ENCODE data around the gene NPDC1.

NPDC1 gene

GRCh38 chr9:137025517-137025966, 20.4 kb downstream of the NPDC1 start:
- no peak for DNase-seq (ENCODE audit: low read depth)

DNA sequence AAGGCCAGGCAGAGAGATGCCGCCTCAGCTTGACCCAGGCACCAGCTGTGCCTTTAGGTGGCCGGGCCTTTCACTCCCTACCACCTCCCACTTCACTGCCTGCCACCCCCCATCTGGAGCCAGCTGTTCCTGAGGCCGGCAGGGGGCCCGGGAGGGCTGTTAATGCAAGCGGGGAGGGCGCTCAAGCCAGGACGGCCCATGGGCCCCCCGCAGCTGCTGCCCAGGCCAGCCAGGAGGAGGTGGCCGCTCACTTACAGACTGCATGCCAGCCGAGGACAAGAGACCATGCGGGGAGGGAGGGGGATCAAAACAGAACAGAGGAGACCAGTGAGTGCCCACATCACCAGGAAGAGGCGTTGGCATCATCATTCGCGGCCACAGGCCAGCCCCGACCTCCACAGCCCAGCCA, 22.4 kb downstream of the NPDC1 start:
- no peak for DNase-seq (ENCODE audit: low read depth)

DNA sequence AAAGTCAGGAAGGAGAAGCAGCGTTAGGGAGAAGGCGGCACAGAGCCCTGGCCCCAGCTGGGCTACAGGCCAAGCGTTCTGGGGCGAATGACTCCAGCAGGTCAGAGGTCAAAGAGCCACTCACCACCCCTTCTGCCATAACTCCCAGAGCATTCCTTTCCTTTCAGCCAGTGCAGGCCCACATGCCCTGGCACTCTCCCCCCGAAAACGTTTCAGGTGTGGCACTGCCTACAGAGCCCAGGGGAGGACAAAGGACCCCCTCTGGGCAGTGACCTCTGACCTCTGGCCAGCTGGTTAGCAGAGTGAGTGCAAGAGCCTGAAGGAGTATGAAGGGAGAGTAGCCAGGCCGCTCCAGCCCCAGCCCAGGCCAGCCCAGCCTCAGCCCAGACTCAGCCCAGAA, 22.8 kb downstream of the NPDC1 start:
- no peak for DNase-seq (ENCODE audit: low read depth)

- DNase-seq (ENCODE audit: low read depth), result no peak
These were observed 23.3 kb downstream of the NPDC1 start for GRCh38 chr9:137022662-137023008.

GRCh38 chr9:137021979-137022661, 23.9 kb downstream of the NPDC1 start:
- DNase-seq (ENCODE audit: low read depth), result no peak

DNA sequence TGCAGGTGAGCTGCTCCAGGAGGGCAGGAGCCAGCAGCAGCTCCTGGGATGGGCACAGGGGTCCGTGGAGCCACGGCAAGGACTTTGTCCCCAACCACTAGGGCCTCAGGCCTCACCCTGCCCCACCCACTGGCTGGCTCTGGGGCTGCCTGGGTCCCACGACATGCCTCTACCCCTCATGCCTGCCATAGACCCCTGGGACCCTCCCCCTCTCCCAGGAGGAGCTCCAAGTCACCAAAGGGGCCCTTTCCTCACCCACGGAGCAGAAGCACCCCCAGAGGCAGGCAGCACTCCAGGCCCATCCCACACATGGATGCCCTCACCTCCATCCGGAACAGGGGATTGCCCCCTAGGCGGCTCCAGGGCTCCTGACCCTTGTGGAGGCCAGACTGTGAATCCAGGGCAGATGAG, 24.4 kb downstream of the NPDC1 start:
- no peak for DNase-seq (ENCODE audit: low read depth)

DNA sequence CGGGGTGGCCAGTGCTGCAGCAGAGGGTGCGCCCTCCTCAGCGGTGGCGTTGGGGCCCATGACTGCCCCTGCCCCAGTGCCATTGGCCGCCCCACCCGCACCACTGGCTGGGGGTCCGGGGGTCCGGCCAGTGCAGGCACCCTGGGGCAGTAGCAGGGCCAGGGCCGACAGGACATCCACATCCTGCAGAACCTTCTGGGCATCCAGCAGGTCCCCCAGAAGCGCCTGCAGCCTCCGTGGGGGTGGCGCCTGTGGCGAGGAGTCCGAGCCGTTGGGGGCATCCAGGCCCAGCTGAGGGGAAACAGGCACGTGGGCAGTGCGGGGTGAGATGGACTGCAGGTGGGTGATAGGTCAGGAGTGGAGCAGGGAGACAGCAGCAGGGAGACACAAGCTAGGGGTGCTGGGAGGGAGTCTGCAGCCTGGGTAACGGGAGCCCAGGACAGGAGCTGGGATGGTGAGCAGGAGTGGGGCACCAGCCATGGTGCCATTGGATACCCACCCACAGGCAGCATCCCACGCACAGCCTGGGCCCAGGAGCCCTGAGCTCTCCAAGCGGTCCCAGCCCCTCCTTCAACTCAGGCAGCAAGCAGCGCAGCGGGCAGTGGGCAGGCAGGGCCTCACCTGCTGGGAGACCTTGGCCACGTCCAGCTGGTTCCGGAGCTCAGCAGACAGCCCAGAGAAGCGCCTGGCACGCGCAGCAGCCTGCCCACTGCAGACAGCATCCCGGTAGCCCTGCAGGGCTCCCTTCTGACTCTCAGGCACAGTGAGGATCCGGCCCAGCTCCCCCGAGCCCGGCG, 25.0 kb downstream of the NPDC1 start:
- no peak for DNase-seq (ENCODE audit: low read depth)

DNA sequence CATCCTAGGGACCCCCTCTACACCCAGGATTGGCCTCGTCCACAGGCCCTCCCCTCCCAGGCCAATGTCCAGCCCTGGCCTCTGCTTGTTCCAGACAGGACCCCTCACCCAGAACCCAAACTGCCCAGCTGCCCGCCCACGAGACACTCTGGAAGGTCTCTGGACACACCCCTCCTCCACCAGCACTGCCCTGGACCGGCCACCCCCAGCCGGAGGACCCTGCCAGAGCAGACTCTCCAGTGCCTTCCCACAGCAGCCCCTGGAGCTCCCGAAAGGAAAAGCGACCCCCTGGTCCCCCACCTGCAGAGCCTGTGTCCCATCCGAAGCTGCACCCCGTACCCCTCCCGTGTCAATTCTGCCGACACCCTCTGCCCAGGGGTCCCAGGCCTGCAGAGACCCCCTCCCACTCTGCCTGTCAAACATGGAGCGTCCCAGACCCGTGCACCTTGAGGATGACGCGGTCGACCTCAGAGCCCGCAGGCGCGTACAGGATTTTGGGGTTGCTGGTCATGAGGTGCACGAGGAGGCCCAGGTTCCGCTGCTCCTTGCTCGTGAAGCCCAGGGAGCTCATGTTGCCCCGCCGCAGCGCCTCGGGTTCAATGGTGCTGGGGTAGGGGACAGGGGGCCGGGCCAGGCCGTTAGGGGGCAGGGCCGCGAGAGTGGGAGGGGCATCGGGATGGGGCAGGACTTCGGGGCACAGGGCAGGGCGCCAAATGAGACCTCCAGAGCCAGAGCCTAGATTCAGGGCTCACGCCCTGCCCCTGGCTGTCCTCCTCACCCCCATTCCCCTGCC, 25.9 kb downstream of the NPDC1 start:
- DNase-seq (ENCODE audit: low read depth), result no peak

- DNase-seq (ENCODE audit: low read depth), result no peak
These were observed 27.0 kb downstream of the NPDC1 start for GRCh38 chr9:137018761-137019559.

DNA sequence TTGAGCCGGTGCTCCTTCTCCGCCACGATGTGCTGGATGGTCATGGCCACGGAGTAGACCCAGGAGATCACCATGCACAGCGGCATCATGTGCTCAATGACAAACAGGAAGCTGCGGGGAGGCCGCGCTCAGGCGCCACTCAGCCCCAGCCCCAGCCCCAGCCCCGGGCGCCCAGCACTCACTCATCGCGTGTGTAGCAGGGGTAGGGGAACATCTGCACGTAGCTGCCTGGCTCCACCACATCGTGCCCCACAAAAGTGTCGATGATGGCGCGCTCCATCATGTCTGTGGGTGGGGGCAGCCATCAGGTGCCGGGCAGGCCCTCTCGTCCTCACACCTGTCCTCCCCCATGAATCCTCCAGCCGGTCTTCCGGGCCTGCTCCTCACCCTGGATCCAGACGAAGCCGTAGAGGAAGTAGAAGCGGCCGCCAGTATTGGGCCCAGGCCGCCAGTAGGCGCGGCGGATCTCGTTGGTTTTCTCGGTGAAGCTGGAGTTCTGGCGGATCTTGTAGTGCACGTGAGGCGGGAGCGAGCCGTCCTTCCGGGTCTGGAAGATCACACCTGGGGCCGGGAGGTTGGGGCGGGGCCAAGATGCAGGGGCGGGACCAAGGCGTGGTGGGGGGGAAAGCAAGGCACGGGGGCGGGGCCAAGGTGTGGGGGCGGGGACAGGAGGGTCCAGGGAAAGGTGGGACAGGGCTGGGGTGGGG, 28.0 kb downstream of the NPDC1 start:
- DNase-seq (ENCODE audit: low read depth), result no peak

DNA sequence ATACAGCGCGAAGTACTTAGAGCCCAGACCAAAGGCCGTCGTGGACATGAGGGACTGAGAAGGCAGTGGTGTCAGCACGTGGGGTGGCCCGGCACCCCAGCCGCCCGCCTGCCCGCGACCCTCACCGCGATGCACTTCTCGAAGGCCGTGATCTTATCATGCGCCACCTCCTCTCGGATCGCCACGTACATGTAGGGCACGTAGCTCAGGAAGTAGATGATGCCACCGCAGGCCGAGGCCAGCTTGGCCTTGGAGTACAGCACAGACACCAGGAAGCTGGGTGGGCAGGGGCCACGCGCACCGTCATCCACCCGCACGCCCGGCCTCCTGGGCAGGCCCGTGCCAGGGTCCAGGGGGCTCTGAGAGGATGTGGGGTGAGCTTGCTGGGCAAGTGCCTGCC, 28.9 kb downstream of the NPDC1 start:
- no peak for DNase-seq (ENCODE audit: low read depth)

GRCh38 chr9:137016436-137016835, 29.5 kb downstream of the NPDC1 start:
- no peak for DNase-seq (ENCODE audit: low read depth)

DNA sequence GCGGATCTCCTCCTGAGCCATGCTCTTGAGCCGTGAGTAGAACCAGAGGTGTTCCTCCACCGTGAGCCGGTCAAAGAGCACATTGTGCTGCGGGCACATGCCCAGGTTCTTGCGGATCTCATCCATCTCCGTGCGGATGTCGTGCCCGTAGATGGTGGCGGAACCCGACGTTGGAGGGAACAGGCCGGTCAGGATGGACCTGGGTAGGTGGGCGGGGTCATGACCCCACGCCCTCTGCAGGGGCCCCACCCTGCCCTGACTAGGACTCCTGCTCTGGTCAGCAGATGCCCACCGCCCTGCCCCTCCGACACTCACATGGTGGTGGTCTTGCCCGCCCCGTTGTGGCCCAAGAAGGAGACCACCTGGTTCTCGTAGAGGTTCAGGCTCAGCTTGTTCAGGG, 30.0 kb downstream of the NPDC1 start:
- DNase-seq (ENCODE audit: low read depth), result no peak

- no peak for DNase-seq (ENCODE audit: low read depth)
These were observed 30.4 kb downstream of the NPDC1 start for GRCh38 chr9:137015540-137015930.

DNA sequence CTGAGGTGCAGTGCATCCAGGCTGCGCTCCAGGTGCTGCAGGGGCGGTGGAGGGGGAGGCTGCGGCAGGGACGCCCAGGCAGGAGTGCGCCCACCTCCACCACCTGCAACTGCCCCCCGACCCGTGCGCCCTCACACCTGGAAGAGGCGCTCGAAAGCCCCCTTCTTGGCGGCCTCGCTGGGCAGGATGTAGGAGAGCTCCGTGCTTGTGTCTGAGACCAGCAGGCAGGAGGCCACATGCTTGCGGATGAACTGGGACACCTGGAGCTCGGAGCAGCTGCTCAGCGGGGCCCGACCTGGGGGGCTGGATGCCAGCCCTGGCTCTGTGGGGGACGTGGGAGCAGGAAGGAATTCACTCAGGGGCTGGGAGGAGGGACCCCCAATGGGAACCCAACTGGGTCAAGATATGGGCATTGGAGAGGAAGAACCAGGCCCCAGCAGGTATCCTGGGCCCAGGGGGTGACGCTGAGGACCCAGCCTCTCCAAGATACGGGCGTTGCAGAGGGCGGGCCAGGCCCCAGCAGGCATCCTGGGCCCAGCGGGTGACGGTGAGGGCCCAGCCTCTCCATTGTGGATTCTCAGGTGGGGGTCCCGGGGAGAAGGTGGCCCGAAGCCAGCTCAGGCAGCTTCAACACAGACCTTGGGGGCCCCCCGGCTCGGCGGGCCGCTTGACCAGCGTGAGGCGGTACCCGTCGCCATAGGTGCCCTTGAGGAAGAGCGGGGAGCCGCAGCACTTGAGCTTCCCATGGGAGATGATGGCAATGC, 31.0 kb downstream of the NPDC1 start:
- DNase-seq (ENCODE audit: low read depth), result no peak

GRCh38 chr9:137014166-137014565, 31.8 kb downstream of the NPDC1 start:
- DNase-seq (ENCODE audit: low read depth), result no peak

GRCh38 chr9:137013571-137013940, 32.4 kb downstream of the NPDC1 start:
- DNase-seq (ENCODE audit: low read depth), result no peak

- DNase-seq (ENCODE audit: low read depth), result no peak
These were observed 33.0 kb downstream of the NPDC1 start for GRCh38 chr9:137012694-137013570.

GRCh38 chr9:137011907-137012675, 33.9 kb downstream of the NPDC1 start:
- no peak for DNase-seq (ENCODE audit: low read depth)

All from stromal cell of bone marrow (primary cell).